Fibroblast of mammary gland (primary cell): ENCODE results near the gene CSF3R.

Source experiments
- DNase-seq: peaks from one replicate; pipeline ENCODE4 v3.0.0-alpha.2; 2010; ENCODE audit warnings: low read depth
- H3K4me3 ChIP-seq: 2 replicates; pipeline ENCODE4 v1.5.1; 2011; ENCODE audit warnings: low read depth, mild to moderate bottlenecking, low read length, moderate library complexity; ENCODE audit not compliant: control insufficient read depth
- CTCF ChIP-seq: conservative IDR thresholded peaks from 2 replicates; pipeline ENCODE4 v1.5.1; 2011; ENCODE audit warnings: low read depth, low read length, inconsistent platforms; ENCODE audit not compliant: control insufficient read depth, insufficient read depth

CSF3R gene

DNA sequence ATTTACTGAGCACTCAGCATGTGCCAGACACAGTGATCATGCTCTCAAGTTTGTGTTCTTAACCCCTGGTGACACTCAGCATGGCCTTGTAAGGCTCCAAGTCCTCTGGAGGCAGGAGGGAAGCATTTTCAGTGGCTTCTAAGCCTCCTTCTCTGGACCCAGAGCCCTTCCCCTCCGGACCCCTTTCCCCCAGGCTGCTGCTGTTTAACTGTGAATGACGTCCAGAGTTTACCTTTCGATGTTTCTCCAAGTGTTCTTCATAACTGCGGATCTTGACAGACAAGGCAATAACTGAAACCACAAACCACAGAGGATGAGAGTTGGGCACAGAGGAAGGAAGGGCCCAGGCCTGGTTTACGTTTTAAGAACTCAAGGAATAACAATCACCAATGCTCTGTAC, 25.0 kb downstream of the CSF3R start:
- H3K4me3 ChIP-seq, result no peak overlapping the region
- no peak for DNase-seq
- no peak for TF ChIP-seq CTCF

- no peak for DNase-seq
- no peak overlapping the region for H3K4me3 ChIP-seq
- no peak for TF ChIP-seq CTCF
These were observed 26.3 kb downstream of the CSF3R start for GRCh38 chr1:36456391-36456928.

- no peak for TF ChIP-seq CTCF
- no peak for DNase-seq
- no peak overlapping the region for H3K4me3 ChIP-seq
These were observed 27.3 kb downstream of the CSF3R start for GRCh38 chr1:36455386-36455785.

- TF ChIP-seq CTCF, result no peak
These were observed 28.9 kb downstream of the CSF3R start for GRCh38 chr1:36453600-36454388.

GRCh38 chr1:36453051-36453450, 29.7 kb downstream of the CSF3R start:
- H3K4me3 ChIP-seq, result no peak overlapping the region
- TF ChIP-seq CTCF, result no peak
- DNase-seq, result no peak

More at GRCh38 chr1:36453600-36454388, 28.9 kb downstream of the CSF3R start:
- DNase-seq, result no peak
- no peak overlapping the region for H3K4me3 ChIP-seq

GRCh38 chr1:36450919-36451305, 31.8 kb downstream of the CSF3R start:
- TF ChIP-seq CTCF, result no peak
- peak overlapping the region; percentile 68 for H3K4me3 ChIP-seq
- no peak for DNase-seq
